ENCODE results near the gene LMAN1L. TPM values are rescaled to one million over a fixed set of nuclear protein-coding genes. Genes with fewer than 3 reads are reported as not detected.

LMAN1L gene
- total RNA-seq, 2 donors from 2014 or later = 0.27 to 1.1 TPM

- DNase-seq (ENCODE audit: low spot score in 2 of 2) (peak in 1 of 2 donors; percentile 59), ATAC-seq (peak; percentile 53 to 73)
- Mint-ChIP-seq H3K9me3 (no peaks in the 10 kb centered on the region), H3K36me3 (peaks cover 20 to 32% of the 10 kb centered on the region in 2 donors), H3K27ac (peak overlapping the region; percentile 88 to 89)
Observed at GRCh38 chr15:74869726-74870407, 57.2 kb downstream of the LMAN1L start.

- DNase-seq (ENCODE audit: low spot score in 2 of 2) (no peak), ATAC-seq (no peak)
- Mint-ChIP-seq H3K27ac (peak overlapping the region; percentile 88 to 89), H3K36me3 (peaks cover 20 to 32% of the 10 kb centered on the region in 2 donors), H3K9me3 (no peaks in the 10 kb centered on the region)
Observed at GRCh38 chr15:74870436-74871215, 58.0 kb downstream of the LMAN1L start.

GRCh38 chr15:74872702-74873035 is 60.0 kb downstream of the LMAN1L start:
- H3K36me3 Mint-ChIP-seq = peaks cover 20 to 23% of the 10 kb centered on the region in 2 donors
- DNase-seq (ENCODE audit: low spot score in 2 of 2) (no peak), ATAC-seq (no peak)
- no peaks in the 10 kb centered on the region for H3K9me3 Mint-ChIP-seq
- peak overlapping the region; percentile 96 to 98 for H3K27ac Mint-ChIP-seq

GRCh38 chr15:74873036-74873755 is 60.6 kb downstream of the LMAN1L start, which contains the start of gene SCAMP2:
Gene SCAMP2, minus strand, starts transcription at chr15:74873365. Its CDS starts 110 bp downstream, at chr15:74873255.
- ATAC-seq (peak; percentile 86 to 90), DNase-seq (ENCODE audit: low spot score in 2 of 2) (peak; percentile 89 to 91)
- H3K9me3 Mint-ChIP-seq = no peaks in the 10 kb centered on the region
- H3K27ac Mint-ChIP-seq = peak within 1 kb of the TSS; percentile 96 to 98
- peaks cover 16 to 18% of the 10 kb centered on the region in 2 donors for H3K36me3 Mint-ChIP-seq

- Mint-ChIP-seq H3K27ac (peak overlapping the region; percentile 84 to 96), H3K36me3 (peaks cover 15 to 16% of the 10 kb centered on the region in 2 donors), H3K9me3 (no peaks in the 10 kb centered on the region)
- DNase-seq (ENCODE audit: low spot score in 2 of 2) = no peak
- ATAC-seq = no peak
Observed at GRCh38 chr15:74873756-74874424, 61.3 kb downstream of the LMAN1L start.

Other genes starting within 250 kb of the LMAN1L start
- gene CLK3, start 197.0 kb upstream of the LMAN1L start, total RNA-seq = 100 to 1,000 TPM; 160 to 176 TPM
- gene EDC3, start 116.8 kb upstream of the LMAN1L start, total RNA-seq = 10 to 100 TPM; 48.6 to 56.4 TPM
- gene CYP1A1, start 87.3 kb upstream of the LMAN1L start, total RNA-seq = 10 to 100 TPM in 1 of 2 donors, 1 to 10 TPM in 1; 2.1 to 11.4 TPM
- gene CYP1A2, start 64.0 kb upstream of the LMAN1L start, total RNA-seq = not detected
- gene CSK, start 30.8 kb upstream of the LMAN1L start, total RNA-seq = 100 to 1,000 TPM; 231 to 297 TPM
- under 1 TPM in 1 of 2 donors, not detected in 1; 0.25 TPM for gene CPLX3, start 13.8 kb downstream of the LMAN1L start, total RNA-seq
- gene ULK3, start 30.3 kb downstream of the LMAN1L start, total RNA-seq = 10 to 100 TPM; 37.6 to 50.3 TPM
- gene SCAMP2, start 60.5 kb downstream of the LMAN1L start, total RNA-seq = 10 to 100 TPM; 79.5 to 92.7 TPM
- gene MPI, start 77.2 kb downstream of the LMAN1L start, total RNA-seq = 10 to 100 TPM; 22.0 to 98.0 TPM
- gene FAM219B, start 94.0 kb downstream of the LMAN1L start, total RNA-seq = 10 to 100 TPM; 61.7 to 66.2 TPM
- gene COX5A, start 125.2 kb downstream of the LMAN1L start, total RNA-seq = 100 to 1,000 TPM; 314 to 323 TPM
- gene RPP25, start 143.9 kb downstream of the LMAN1L start, total RNA-seq = 1 to 10 TPM; 3.4 to 6.6 TPM
- 10 to 100 TPM in 1 of 2 donors, 1 to 10 TPM in 1; 3.7 to 11.4 TPM for gene SCAMP5, start 182.7 kb downstream of the LMAN1L start, total RNA-seq
- 10 to 100 TPM; 16.3 to 20.4 TPM for gene PPCDC, start 210.8 kb downstream of the LMAN1L start, total RNA-seq